H9 (cell line): Measurements from ENCODE around the gene TRIM52. TPM values are rescaled to one million over a fixed set of nuclear protein-coding genes. Genes with fewer than 3 reads are reported as not detected.

ENCODE experiments used
- DNase-seq: peaks from one replicate; pipeline ENCODE4 v3.0.0-alpha.2; 2017
- H2AFZ ChIP-seq: one replicate; pipeline ENCODE4 v1.6.1; 2013; ENCODE audit warnings: mild to moderate bottlenecking, low read length, control low read depth, moderate library complexity
- H2AK5ac ChIP-seq: 2 replicates; pipeline ENCODE4 v1.6.1; 2013; ENCODE audit warnings: low read length, control low read depth, mixed read lengths; ENCODE audit not compliant: insufficient read length
- H2BK120ac ChIP-seq: one replicate; pipeline ENCODE4 v1.6.1; 2013; ENCODE audit warnings: low read depth, mild to moderate bottlenecking, low read length, control low read depth, inconsistent platforms; ENCODE audit not compliant: poor library complexity, severe bottlenecking
- H2BK12ac ChIP-seq: 2 replicates; pipeline ENCODE4 v1.6.1; 2013; ENCODE audit warnings: low read length, control low read depth, mixed read lengths, low read depth; ENCODE audit not compliant: insufficient read length
- H2BK15ac ChIP-seq: 2 replicates; pipeline ENCODE4 v1.6.1; 2013; ENCODE audit warnings: low read depth, low read length, control low read depth
- H2BK20ac ChIP-seq: one replicate; pipeline ENCODE4 v1.6.1; 2013; ENCODE audit warnings: low read depth, mild to moderate bottlenecking, low read length, control low read depth, inconsistent platforms; ENCODE audit not compliant: poor library complexity, severe bottlenecking
- H2BK5ac ChIP-seq: 2 replicates; pipeline ENCODE4 v1.6.1; 2013; ENCODE audit warnings: low read length, control low read depth, mixed read lengths; ENCODE audit not compliant: insufficient read length
- H3K14ac ChIP-seq: 2 replicates; pipeline ENCODE4 v1.6.1; 2013; ENCODE audit warnings: low read length, control low read depth; ENCODE audit not compliant: insufficient read depth
- H3K18ac ChIP-seq: 2 replicates; pipeline ENCODE4 v1.6.1; 2013; ENCODE audit warnings: low read depth, mild to moderate bottlenecking, mixed read lengths, low read length, control low read depth; ENCODE audit not compliant: insufficient read length
- H3K23ac ChIP-seq: 2 replicates; pipeline ENCODE4 v1.6.1; 2013; ENCODE audit warnings: low read length, control low read depth, mixed read lengths, low read depth; ENCODE audit not compliant: insufficient read length
- H3K23me2 ChIP-seq: 2 replicates; pipeline ENCODE4 v1.6.1; 2013; ENCODE audit warnings: low read depth, mild to moderate bottlenecking, mixed read lengths, low read length, control low read depth; ENCODE audit not compliant: insufficient read length, poor library complexity, severe bottlenecking
- H3K27ac ChIP-seq: 2 replicates; pipeline ENCODE4 v1.5.1; 2013; ENCODE audit warnings: low read length, control low read depth, mixed read lengths, low read depth; ENCODE audit not compliant: insufficient read length
- H3K27me3 ChIP-seq: 2 replicates; pipeline ENCODE4 v1.6.1; 2013; ENCODE audit warnings: low read length, control low read depth, inconsistent platforms; ENCODE audit not compliant: insufficient read depth
- H3K4ac ChIP-seq: 2 replicates; pipeline ENCODE4 v1.6.1; 2013; ENCODE audit warnings: low read depth, mild to moderate bottlenecking, control low read depth, inconsistent platforms, low read length, moderate library complexity
- H3K4me1 ChIP-seq: 2 replicates; pipeline ENCODE4 v1.6.1; 2013; ENCODE audit warnings: low read length, control low read depth, inconsistent platforms; ENCODE audit not compliant: insufficient read depth
- H3K4me2 ChIP-seq: 2 replicates; pipeline ENCODE4 v1.6.1; 2013; ENCODE audit warnings: low read length, control low read depth, mixed read lengths; ENCODE audit not compliant: insufficient read length, insufficient read depth
- H3K56ac ChIP-seq: 2 replicates; pipeline ENCODE4 v1.6.1; 2013; ENCODE audit warnings: low read depth, mild to moderate bottlenecking, mixed read lengths, low read length, control low read depth; ENCODE audit not compliant: insufficient read length
- H3K79me1 ChIP-seq: 2 replicates; pipeline ENCODE4 v1.6.1; 2013; ENCODE audit warnings: low read depth, mild to moderate bottlenecking, moderate library complexity, low read length, control low read depth, inconsistent platforms; ENCODE audit not compliant: insufficient read depth, poor library complexity, severe bottlenecking
- H3K79me2 ChIP-seq: 2 replicates; pipeline ENCODE4 v1.6.1; 2013; ENCODE audit warnings: low read length, control low read depth, inconsistent platforms; ENCODE audit not compliant: insufficient read depth
- H3K9ac ChIP-seq: 2 replicates; pipeline ENCODE4 v1.6.1; 2013; ENCODE audit warnings: low read length, control low read depth, mixed read lengths; ENCODE audit not compliant: insufficient read length; ENCODE audit errors: extremely low read depth
- H3K9me3 ChIP-seq: one replicate; pipeline ENCODE4 v1.6.1; 2013; ENCODE audit warnings: low read depth, low read length, inconsistent platforms; ENCODE audit not compliant: control insufficient read depth
- H3T11ph ChIP-seq: one replicate; pipeline ENCODE4 v1.6.1; 2013; ENCODE audit warnings: mild to moderate bottlenecking, low read length, control low read depth, inconsistent platforms
- H4K20me1 ChIP-seq: one replicate; pipeline ENCODE4 v1.6.1; 2013; ENCODE audit not compliant: control insufficient read depth, insufficient read length, insufficient read depth
- H4K5ac ChIP-seq: 2 replicates; pipeline ENCODE4 v1.6.1; 2013; ENCODE audit warnings: low read depth, mild to moderate bottlenecking, mixed read lengths, low read length, control low read depth; ENCODE audit not compliant: insufficient read length
- H4K8ac ChIP-seq: replicated peaks from 2 replicates; pipeline ENCODE4 v1.6.1; 2013; ENCODE audit warnings: low read length, control low read depth, mixed read lengths, low read depth; ENCODE audit not compliant: insufficient read length
- H4K91ac ChIP-seq: 2 replicates; pipeline ENCODE4 v1.6.1; 2013; ENCODE audit warnings: low read depth, mild to moderate bottlenecking, moderate library complexity, mixed read lengths, low read length, control low read depth; ENCODE audit not compliant: insufficient read length
- H3K27ac Mint-ChIP-seq, 3 experiments: 2 replicates in 2 of 3; 3 replicates in 1 of 3; pipeline ENCODE4 v1.8.0; 2020 to 2021; ENCODE audit warnings: mixed read lengths in 3 of 3, mild to moderate bottlenecking in 1 of 3, moderate library complexity in 1 of 3
- H3K27me3 Mint-ChIP-seq: 2 replicates; pipeline ENCODE4 v1.8.0; 2021; ENCODE audit warnings: low read depth, mild to moderate bottlenecking, moderate library complexity, mixed read lengths
- H3K36me3 Mint-ChIP-seq, 3 experiments: 2 replicates in 2 of 3; 3 replicates in 1 of 3; pipeline ENCODE4 v1.8.0; 2020 to 2021; ENCODE audit warnings: low read depth in 3 of 3, mixed read lengths in 3 of 3; ENCODE audit not compliant: insufficient read depth in 1 of 3
- H3K4me1 Mint-ChIP-seq, 2 experiments: 2 replicates each; pipeline ENCODE4 v1.8.0; 2020; ENCODE audit warnings: mixed read lengths in 2 of 2
- H3K4me3 Mint-ChIP-seq, 2 experiments: 2 replicates in 1 of 2; 3 replicates in 1 of 2; pipeline ENCODE4 v1.8.0; 2020 to 2021; ENCODE audit warnings: mild to moderate bottlenecking in 2 of 2, mixed read lengths in 2 of 2, moderate library complexity in 1 of 2
- H3K9me3 Mint-ChIP-seq, 2 experiments: 2 replicates in 1 of 2; 3 replicates in 1 of 2; pipeline ENCODE4 v1.8.0; 2020; ENCODE audit warnings: mild to moderate bottlenecking in 2 of 2, mixed read lengths in 2 of 2, moderate library complexity in 1 of 2
- CTCF ChIP-seq: fragments of 200-600 bp; sonication (generic); conservative IDR thresholded peaks from 3 replicates; pipeline ENCODE4 v1.8.0; 2021; ENCODE audit warnings: antibody characterized with exemption, mild to moderate bottlenecking
- WGBS: extraction: QIAGEN DNeasy Blood & Tissue Kit; methylation state at CpG from one replicate; pipeline ENCODE4 v1.1.7; 2013; ENCODE audit warnings: missing lambda C conversion rate, low lambda C conversion rate, mixed read lengths; ENCODE audit not compliant: insufficient read length; ENCODE audit errors: extremely low coverage; 5-methylcytosine and 5-hydroxymethylcytosine counted together
- total RNA-seq: library from RNA; stranded (reverse); gene quantifications from 2 replicates; pipeline ENCODE4 v1.2.1, GENCODE V29; 2021

TRIM52 gene
- total RNA-seq, 1 experiment from 2014 or later: 5.1 TPM

- no peak overlapping the region for H3T11ph ChIP-seq
- no peaks in the 10 kb centered on the region for H3K4me1 ChIP-seq
- H3K27me3 ChIP-seq: no peaks in the 10 kb centered on the region
- H4K20me1 ChIP-seq: no peaks in the 10 kb centered on the region
- no CpG with 5 or more reads among the region's 40 CpGs for WGBS
- no peak overlapping the region for H2BK20ac ChIP-seq
- H3K27ac Mint-ChIP-seq: peak overlapping the region in 2 of 3 experiments; percentile 80 to 93; a peak in 4 of 7 replicates
- no peak overlapping the region for H2BK120ac ChIP-seq
- no peak overlapping the region for H2AK5ac ChIP-seq
- H2BK15ac ChIP-seq: no peak overlapping the region
- H3K36me3 Mint-ChIP-seq: peaks cover 3 to 20% (median 16%) of the 10 kb centered on the region in 3 experiments; a peak in 6 of 7 replicates
- peak; percentile 94 for DNase-seq
- H3K14ac ChIP-seq: peak overlapping the region; percentile 95
- H3K4me2 ChIP-seq: peak overlapping the region; percentile 83
- peaks cover 11 to 15% of the 10 kb centered on the region in 2 experiments; a peak in 3 of 4 replicates for H3K4me1 Mint-ChIP-seq
- no peak overlapping the region for H4K91ac ChIP-seq
- H3K4me3 Mint-ChIP-seq: no peak overlapping the region
- peaks cover 9% of the 10 kb centered on the region for H3K23me2 ChIP-seq
- no peak overlapping the region for H4K8ac ChIP-seq
- H2BK5ac ChIP-seq: no peak overlapping the region
- no peaks in the 10 kb centered on the region for H3K9me3 ChIP-seq
- peaks cover 6% of the 10 kb centered on the region for H3K79me1 ChIP-seq
- no peak overlapping the region for H3K56ac ChIP-seq
- no peak overlapping the region for H2BK12ac ChIP-seq
- H3K27me3 Mint-ChIP-seq: no peaks in the 10 kb centered on the region; the same call in 1 of the 2 replicates
- H3K9ac ChIP-seq: peak overlapping the region; percentile 93
- TF ChIP-seq CTCF: no peak
- no peak overlapping the region for H3K23ac ChIP-seq
- no peak overlapping the region for H3K27ac ChIP-seq
- H4K5ac ChIP-seq: no peak overlapping the region
- peak overlapping the region; percentile 95 for H3K18ac ChIP-seq
- H3K4ac ChIP-seq: no peak overlapping the region
- peaks cover 0 to 3% of the 10 kb centered on the region in 2 experiments; a peak in 2 of 5 replicates for H3K9me3 Mint-ChIP-seq
- no peaks in the 10 kb centered on the region; the same call in 1 of the 2 replicates for H3K79me2 ChIP-seq
- peak overlapping the region; percentile 87 for H2AFZ ChIP-seq
Measured at GRCh38 chr5:181281077-181281983, 20.4 kb upstream of the TRIM52 start.
